Measurements from ENCODE around the gene CDC5L.
"Not testable (repeated sequence)": the region's sequence is repeated elsewhere in the genome, so short reads cannot be mapped to it uniquely, and the experiment has no call there.

Gene CDC5L

GRCh38 chr6:44442833-44443444 is 55.4 kb downstream of the CDC5L start:
- TF ChIP-seq CTCF (IDR thresholded peaks at IDR 0.05): no peak
- peaks cover 3% of the 10 kb centered on the region for H3K9me3 ChIP-seq
- no peaks in the 10 kb centered on the region for H3K27me3 ChIP-seq
- peaks cover 55% of the 10 kb centered on the region for H3K36me3 ChIP-seq
- no peak overlapping the region for H3K4me3 ChIP-seq (ENCODE audit: low read depth in 1 of 2, low read length in 1 of 2)
- H3K4me1 ChIP-seq (ENCODE audit: control insufficient read depth in 1 of 2, insufficient read depth in 1 of 2, low read depth in 1 of 2, low read length in 1 of 2): no peaks in the 10 kb centered on the region
- H3K27ac ChIP-seq: no peak overlapping the region

DNA sequence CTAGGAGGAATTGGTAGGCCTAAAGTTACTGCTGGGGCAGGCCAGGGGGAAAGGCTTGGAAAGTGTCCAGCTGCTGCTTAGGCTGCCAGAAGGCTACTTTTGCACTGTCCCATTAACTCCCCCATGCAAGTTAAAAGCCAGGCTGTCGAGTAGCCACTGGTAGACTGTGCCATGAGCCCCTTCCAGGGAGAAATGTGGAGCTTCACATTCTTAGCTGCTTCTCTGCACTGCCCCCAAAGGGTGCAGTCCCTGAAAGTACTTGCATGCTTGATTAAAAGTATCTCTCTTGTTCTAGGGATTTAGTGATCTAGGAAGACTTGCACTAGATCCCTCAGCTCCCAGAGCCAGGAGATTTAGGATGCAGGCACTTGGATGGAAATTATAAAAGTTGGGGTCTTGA is 57.3 kb downstream of the CDC5L start:
- Histone ChIP-seq H3K9me3 (peaks cover 3% of the 10 kb centered on the region), H3K4me1 (ENCODE audit: control insufficient read depth in 1 of 2, insufficient read depth in 1 of 2, low read depth in 1 of 2, low read length in 1 of 2) (no peaks in the 10 kb centered on the region), H3K27ac (no peak overlapping the region), H3K27me3 (no peaks in the 10 kb centered on the region), H3K36me3 (peaks cover 59% of the 10 kb centered on the region), H3K4me3 (ENCODE audit: low read depth in 1 of 2, low read length in 1 of 2) (no peak overlapping the region)
- no peak for TF ChIP-seq CTCF (IDR thresholded peaks at IDR 0.05)

- H3K27ac ChIP-seq: no peak overlapping the region
- peaks cover 55% of the 10 kb centered on the region for H3K36me3 ChIP-seq
- no peaks in the 10 kb centered on the region for H3K4me1 ChIP-seq (ENCODE audit: control insufficient read depth in 1 of 2, insufficient read depth in 1 of 2, low read depth in 1 of 2, low read length in 1 of 2)
- H3K4me3 ChIP-seq (ENCODE audit: low read depth in 1 of 2, low read length in 1 of 2): no peak overlapping the region
- no peaks in the 10 kb centered on the region for H3K27me3 ChIP-seq
- H3K9me3 ChIP-seq: peaks cover 3% of the 10 kb centered on the region
- no peak for TF ChIP-seq CTCF (IDR thresholded peaks at IDR 0.05)
These were observed 59.3 kb downstream of the CDC5L start for GRCh38 chr6:44446626-44447300.

GRCh38 chr6:44449181-44449580 is 61.7 kb downstream of the CDC5L start:
- not testable (repeated sequence) for H3K27me3 ChIP-seq; H3K9me3 ChIP-seq; H3K4me1 ChIP-seq (ENCODE audit: control insufficient read depth in 1 of 2, insufficient read depth in 1 of 2, low read depth in 1 of 2, low read length in 1 of 2); H3K4me3 ChIP-seq (ENCODE audit: low read depth in 1 of 2, low read length in 1 of 2); H3K27ac ChIP-seq
- H3K36me3 ChIP-seq: peaks cover 65% of the 10 kb centered on the region

- Histone ChIP-seq H3K27ac (no peak overlapping the region), H3K9me3 (no peaks in the 10 kb centered on the region), H3K4me1 (ENCODE audit: control insufficient read depth in 1 of 2, insufficient read depth in 1 of 2, low read depth in 1 of 2, low read length in 1 of 2) (no peaks in the 10 kb centered on the region), H3K36me3 (peaks cover 37% of the 10 kb centered on the region), H3K4me3 (ENCODE audit: low read depth in 1 of 2, low read length in 1 of 2) (no peak overlapping the region), H3K27me3 (peaks cover 4% of the 10 kb centered on the region)
- TF ChIP-seq CTCF (IDR thresholded peaks at IDR 0.05): no peak
These were observed 64.5 kb downstream of the CDC5L start for GRCh38 chr6:44451803-44452695.

- no peaks in the 10 kb centered on the region for H3K9me3 ChIP-seq
- no peak for TF ChIP-seq CTCF (IDR thresholded peaks at IDR 0.05)
- no peaks in the 10 kb centered on the region for H3K4me1 ChIP-seq (ENCODE audit: control insufficient read depth in 1 of 2, insufficient read depth in 1 of 2, low read depth in 1 of 2, low read length in 1 of 2)
- no peak overlapping the region for H3K4me3 ChIP-seq (ENCODE audit: low read depth in 1 of 2, low read length in 1 of 2)
- H3K27ac ChIP-seq: no peak overlapping the region
- peaks cover 30% of the 10 kb centered on the region for H3K36me3 ChIP-seq
- peaks cover 4% of the 10 kb centered on the region for H3K27me3 ChIP-seq
These were observed 65.2 kb downstream of the CDC5L start for GRCh38 chr6:44452725-44453124.

All from neutrophil (primary cell).